ENCODE measurements around the gene GALT.

The GALT gene

GRCh38 chr9:34686231-34686630, 39.8 kb downstream of the GALT start:
- DNase-seq: peak; percentile 53

GRCh38 chr9:34686732-34687131, 40.3 kb downstream of the GALT start:
- DNase-seq: no peak

- no peak for DNase-seq
Observed at GRCh38 chr9:34687276-34688030, 41.0 kb downstream of the GALT start.

GRCh38 chr9:34688329-34689115, 42.0 kb downstream of the GALT start:
- DNase-seq: no peak

GRCh38 chr9:34689116-34689470, 42.6 kb downstream of the GALT start:
- DNase-seq: no peak

- DNase-seq: no peak
Observed at GRCh38 chr9:34689512-34689911, 43.0 kb downstream of the GALT start.

GRCh38 chr9:34690983-34691935, 44.8 kb downstream of the GALT start, which contains the start of gene CCL19:
Gene CCL19 (minus strand): TSS chr9:34691276. CDS start chr9:34691139, 137 bp downstream.
- DNase-seq: no peak

- DNase-seq: no peak
Observed at GRCh38 chr9:34691936-34692315, 45.5 kb downstream of the GALT start.

- no peak for DNase-seq
Observed at GRCh38 chr9:34693560-34693959, 47.1 kb downstream of the GALT start.

GRCh38 chr9:34694811-34695210, 48.3 kb downstream of the GALT start:
- DNase-seq: no peak

All from fibroblast of upper back skin (primary cell).